Stimulated activated CD4-positive, alpha-beta T cell treated with anti-CD3 and anti-CD28 coated beads, Interleukin-1b, Interleukin-23, amount 100 ng/mL, for 4 hours (primary cell): ENCODE measurements around the gene UCP3.
"Not testable (repeated sequence)": the region's sequence is repeated elsewhere in the genome, so short reads cannot be mapped to it uniquely, and the experiment has no call there.

Source experiments
- DNase-seq, 2 donors: peaks; one replicate each; pipeline ENCODE4 v3.0.0-alpha.2; 2020; ENCODE audit warnings: low read depth in 2 of 2

The UCP3 gene

GRCh38 chr11:74000307-74001133, 8.4 kb downstream of the UCP3 start:
- no peak for DNase-seq

- no peak for DNase-seq
These were observed 9.1 kb downstream of the UCP3 start for GRCh38 chr11:73999581-74000306.

GRCh38 chr11:73998846-73999575, 9.9 kb downstream of the UCP3 start:
- no peak for DNase-seq

- no peak for DNase-seq
These were observed 11.6 kb downstream of the UCP3 start for GRCh38 chr11:73997120-73997770.

GRCh38 chr11:73996161-73996747, 12.6 kb downstream of the UCP3 start:
- DNase-seq: no peak

GRCh38 chr11:73995731-73996130, 13.2 kb downstream of the UCP3 start:
- no peak for DNase-seq

- DNase-seq: no peak
These were observed 13.6 kb downstream of the UCP3 start for GRCh38 chr11:73995247-73995646.

- DNase-seq: no peak
These were observed 17.3 kb downstream of the UCP3 start for GRCh38 chr11:73991471-73992006.

- DNase-seq: no peak
These were observed 18.2 kb downstream of the UCP3 start for GRCh38 chr11:73990730-73991129.

GRCh38 chr11:73989156-73989555, 19.7 kb downstream of the UCP3 start:
- DNase-seq: no peak

GRCh38 chr11:73988227-73988626, 20.7 kb downstream of the UCP3 start:
- DNase-seq: no peak

GRCh38 chr11:73985661-73986060, 23.2 kb downstream of the UCP3 start:
- DNase-seq: not testable (repeated sequence)

GRCh38 chr11:73983741-73984538, 24.9 kb downstream of the UCP3 start:
- no peak for DNase-seq

GRCh38 chr11:73982990-73983740, 25.7 kb downstream of the UCP3 start:
- peak; percentile 83 to 84 for DNase-seq

GRCh38 chr11:73982595-73982989, 26.3 kb downstream of the UCP3 start, which contains the start of gene UCP2:
Gene UCP2 (minus strand): TSS chr11:73982843. CDS start chr11:73978378, 4,465 bp downstream.
- peak; percentile 65 to 85 for DNase-seq

GRCh38 chr11:73981051-73981805, 27.7 kb downstream of the UCP3 start:
- DNase-seq: no peak

- peak; percentile 40 to 58 for DNase-seq
These were observed 28.6 kb downstream of the UCP3 start for GRCh38 chr11:73980001-73980961.
